Thyroid gland (tissue), 4 donors: ENCODE data around the gene PVR. TPM values are rescaled to one million over a fixed set of nuclear protein-coding genes. Genes with fewer than 3 reads are reported as not detected.
A peak's percentile ranks its signal among the peaks of the same experiment; 100 is the strongest.

ENCODE experiments used
- DNase-seq, 2 donors: peaks; one replicate each; pipeline ENCODE4 v3.0.0-alpha.2; 2019
- H3K27ac ChIP-seq, 3 donors: fragments of 200-600 bp; sonication (generic); 1 replicate in 2 of 3; 2 replicates in 1 of 3; pipeline ENCODE4 v1.5.1; 2016 to 2019; ENCODE audit warnings: mild to moderate bottlenecking in 1 of 3, moderate library complexity in 1 of 3
- H3K27me3 ChIP-seq: fragments of 200-600 bp; sonication (generic); one replicate; pipeline ENCODE4 v1.5.1; 2019
- H3K36me3 ChIP-seq, 2 donors: fragments of 200-600 bp; sonication (generic); one replicate each; pipeline ENCODE4 v1.5.1; 2016 to 2019
- H3K4me1 ChIP-seq, 2 donors: fragments of 200-600 bp; sonication (generic); one replicate each; pipeline ENCODE4 v1.5.1; 2017 to 2019
- H3K4me3 ChIP-seq, 3 donors: fragments of 200-600 bp; sonication (generic); replicated peaks in 1 of 3; 1 replicate in 2 of 3; 2 replicates in 1 of 3; pipeline ENCODE4 v1.5.1; 2016; ENCODE audit warnings: mild to moderate bottlenecking in 1 of 3
- H3K9me3 ChIP-seq: fragments of 200-600 bp; sonication (generic); one replicate; pipeline ENCODE4 v1.5.1; 2017
- CTCF ChIP-seq, 6 experiments: fragments of 200-600 bp in 3 of 6; fragments of 450-650 bp in 3 of 6; sonication (generic) in 3 of 6; IDR thresholded peaks; one replicate each; pipeline ENCODE4 v1.5.1; 2016 to 2019; ENCODE audit warnings: antibody characterized with exemption in 6 of 6, mild to moderate bottlenecking in 2 of 6, inconsistent platforms in 1 of 6, moderate library complexity in 1 of 6
- POLR2A ChIP-seq, 2 donors: fragments of 450-650 bp; IDR thresholded peaks; one replicate each; pipeline ENCODE4 v1.6.1; 2017; ENCODE audit warnings: antibody characterized with exemption in 2 of 2, mild to moderate bottlenecking in 2 of 2, moderate library complexity in 1 of 2
- WGBS, 2 donors: methylation state at CpG; one replicate each; pipeline ENCODE4 v1.1.5; 2017; 5-methylcytosine and 5-hydroxymethylcytosine counted together
- intact Hi-C: fragments of 100-400 bp; cut with DNase I; formaldehyde crosslinking; loops from one replicate; pipeline ENCODE4 v1.15.1; 2023
- total RNA-seq, 4 donors: library from RNA; depleted of rRNA; stranded (reverse); fragments of >200 nt; gene quantifications; one replicate each; pipeline ENCODE4 v1.2.3, GENCODE V29; 2016

PVR gene
- total RNA-seq, 4 donors from 2014 or later: 25.4 to 36.5 (median 30.2) TPM

GRCh38 chr19:44600466-44600865, 43.2 kb upstream of the PVR start:
- Histone ChIP-seq H3K27ac (no peak overlapping the region), H3K27me3 (no peaks in the 10 kb centered on the region), H3K4me3 (no peak overlapping the region), H3K9me3 (no peaks in the 10 kb centered on the region), H3K4me1 (no peaks in the 10 kb centered on the region), H3K36me3 (no peaks in the 10 kb centered on the region)
- 79 to 83% methylated on average over 4 of the region's 4 CpGs for WGBS, 2 donors
- intact Hi-C loops: no loop called here
- no peak for DNase-seq
- no peak for TF ChIP-seq CTCF (IDR thresholded peaks at IDR 0.05)
- no peak for TF ChIP-seq POLR2A (IDR thresholded peaks at IDR 0.05)

GRCh38 chr19:44602081-44602480, 41.6 kb upstream of the PVR start:
- WGBS, 2 donors: 83 to 89% methylated on average over 6 of the region's 6 CpGs
- H3K9me3 ChIP-seq: no peaks in the 10 kb centered on the region

DNA sequence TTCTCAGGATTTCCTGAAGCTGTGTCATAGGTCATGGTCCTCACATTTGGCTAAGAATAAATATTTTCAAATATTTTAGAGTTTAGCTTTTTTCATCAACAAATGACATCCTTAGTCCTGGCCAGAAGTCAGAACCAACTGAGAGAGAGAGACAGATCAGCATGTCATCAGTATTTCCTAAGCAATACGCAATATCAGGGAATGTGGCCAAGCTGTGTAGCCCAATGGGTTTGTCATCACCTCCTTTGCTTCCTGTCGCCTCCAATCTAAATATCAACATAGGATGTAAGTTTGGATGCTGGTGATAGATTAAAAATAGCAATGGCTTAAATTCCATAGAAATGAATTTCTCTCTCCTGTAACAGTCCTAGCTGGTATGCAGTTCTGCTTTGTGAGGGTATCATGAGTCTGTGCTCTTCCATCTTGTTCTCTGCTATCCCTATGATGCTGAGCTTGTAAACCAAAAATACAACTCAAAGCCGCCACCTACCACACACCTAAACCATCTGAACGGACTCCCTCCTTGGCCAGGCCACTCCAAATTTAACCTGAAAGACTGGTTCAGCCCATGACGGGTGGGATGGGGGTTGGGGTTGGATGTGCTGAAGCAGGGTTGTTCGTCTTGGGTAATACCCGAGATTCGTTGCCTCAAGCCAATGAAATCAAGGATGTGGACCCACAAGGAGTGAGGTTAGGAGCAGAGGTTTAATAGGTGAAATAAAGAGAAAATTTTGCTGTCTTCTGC, 40.3 kb upstream of the PVR start:
- no peak for DNase-seq
- Histone ChIP-seq H3K27me3 (no peaks in the 10 kb centered on the region), H3K4me3 (no peak overlapping the region), H3K9me3 (no peaks in the 10 kb centered on the region), H3K4me1 (no peaks in the 10 kb centered on the region), H3K36me3 (no peaks in the 10 kb centered on the region), H3K27ac (peak overlapping the region in 2 of 3 donors; percentile 24 to 53)
- intact Hi-C loops: no loop called here
- no peak for TF ChIP-seq POLR2A (IDR thresholded peaks at IDR 0.05)
- TF ChIP-seq CTCF (IDR thresholded peaks at IDR 0.05): no peak
- WGBS, 2 donors: 66 to 67% methylated on average over 8 of the region's 8 CpGs

More at GRCh38 chr19:44602081-44602480, 41.6 kb upstream of the PVR start:
- Histone ChIP-seq H3K36me3 (no peaks in the 10 kb centered on the region), H3K4me3 (no peak overlapping the region), H3K27me3 (no peaks in the 10 kb centered on the region), H3K4me1 (no peaks in the 10 kb centered on the region), H3K27ac (no peak overlapping the region)
- TF ChIP-seq POLR2A (IDR thresholded peaks at IDR 0.05) (no peak), CTCF (IDR thresholded peaks at IDR 0.05) (no peak)
- DNase-seq: no peak
- intact Hi-C loops: no loop called here

GRCh38 chr19:44604241-44604640, 39.5 kb upstream of the PVR start:
- TF ChIP-seq CTCF (IDR thresholded peaks at IDR 0.05): no peak
- TF ChIP-seq POLR2A (IDR thresholded peaks at IDR 0.05): no peak
- Histone ChIP-seq H3K27ac (no peak overlapping the region), H3K4me3 (no peak overlapping the region), H3K27me3 (no peaks in the 10 kb centered on the region), H3K9me3 (no peaks in the 10 kb centered on the region), H3K4me1 (no peaks in the 10 kb centered on the region), H3K36me3 (no peaks in the 10 kb centered on the region)
- no peak for DNase-seq
- intact Hi-C loops: no loop called here
- 62 to 68% methylated on average over 6 of the region's 6 CpGs for whole genome bisulfite sequencing, 2 donors

GRCh38 chr19:44605547-44605946, 38.2 kb upstream of the PVR start:
- no peak for TF ChIP-seq CTCF (IDR thresholded peaks at IDR 0.05)
- H3K27me3 ChIP-seq: no peaks in the 10 kb centered on the region
- no peaks in the 10 kb centered on the region for H3K4me1 ChIP-seq
- DNase-seq: no peak
- no peak overlapping the region for H3K4me3 ChIP-seq
- no peaks in the 10 kb centered on the region for H3K36me3 ChIP-seq
- WGBS, 2 donors: 58 to 77% methylated on average over 1 of the region's 1 CpG
- intact Hi-C loops: no loop called here
- H3K27ac ChIP-seq: no peak overlapping the region
- no peaks in the 10 kb centered on the region for H3K9me3 ChIP-seq
